HepG2 (cell line): ENCODE measurements around the gene RAP2A. TPM values are rescaled to one million over a fixed set of nuclear protein-coding genes. Genes with fewer than 3 reads are reported as not detected.

Source experiments
- ARID5B ChIP-seq: IDR thresholded peaks from 2 replicates; pipeline ENCODE4 v1.4.0; 2020; ENCODE audit warnings: mild to moderate bottlenecking, missing genetic modification reagents
- BRCA1 ChIP-seq: sonication (generic); formaldehyde crosslinking; IDR thresholded peaks from 2 replicates; pipeline ENCODE4 v1.4.0; 2020; ENCODE audit warnings: missing genetic modification reagents
- EP300 ChIP-seq, 3 experiments: sonication (generic) in 1 of 3; formaldehyde crosslinking in 1 of 3; IDR thresholded peaks; 2 replicates each; pipeline versions ENCODE4 v1.5.1 to v1.6.1; 2011 to 2020; ENCODE audit warnings: low read depth in 2 of 3, low read length in 2 of 3, borderline replicate concordance in 1 of 3, improper control_type of control experiment in 1 of 3, mild to moderate bottlenecking in 1 of 3, missing genetic modification reagents in 1 of 3, moderate library complexity in 1 of 3
- GATAD2A ChIP-seq: IDR thresholded peaks from 2 replicates; pipeline ENCODE4 v1.6.1; 2016
- REST ChIP-seq, 2 experiments: IDR thresholded peaks; 2 replicates each; pipeline ENCODE4 v1.6.1; 2011 to 2012; ENCODE audit warnings: low read length in 2 of 2, borderline replicate concordance in 1 of 2, low read depth in 1 of 2, mild to moderate bottlenecking in 1 of 2, moderate library complexity in 1 of 2
- SOX13 ChIP-seq, 3 experiments: fragments of 450-650 bp in 1 of 3; sonication (generic) in 1 of 3; formaldehyde crosslinking in 1 of 3; IDR thresholded peaks in 2 of 3; conservative IDR thresholded peaks in 1 of 3; 2 replicates each; pipeline versions ENCODE4 v1.5.0 to v1.6.1; 2016 to 2020; ENCODE audit warnings: antibody characterized with exemption in 1 of 3, mild to moderate bottlenecking in 1 of 3, missing compliant biosample characterization in 1 of 3, missing genetic modification reagents in 1 of 3, moderate library complexity in 1 of 3
- TFDP1 ChIP-seq: IDR thresholded peaks from 2 replicates; pipeline ENCODE4 v1.6.1; 2016; ENCODE audit warnings: missing compliant biosample characterization, missing genetic modification reagents, borderline replicate concordance
- ZNF274 ChIP-seq: sonication (generic); formaldehyde crosslinking; IDR thresholded peaks from 2 replicates; pipeline ENCODE4 v1.5.1; 2020; ENCODE audit warnings: mild to moderate bottlenecking, missing genetic modification reagents
- ZNF678 ChIP-seq: sonication (generic); formaldehyde crosslinking; IDR thresholded peaks from 2 replicates; pipeline ENCODE4 v1.4.0; 2020; ENCODE audit warnings: mild to moderate bottlenecking, missing genetic modification reagents
- ZNF704 ChIP-seq: sonication (generic); formaldehyde crosslinking; IDR thresholded peaks from 2 replicates; pipeline ENCODE4 v1.8.1; 2023; ENCODE audit warnings: mild to moderate bottlenecking, inconsistent platforms, moderate library complexity, missing genetic modification reagents, borderline replicate concordance
- ZSCAN31 ChIP-seq: sonication (generic); formaldehyde crosslinking; IDR thresholded peaks from 2 replicates; pipeline ENCODE4 v1.5.0; 2020; ENCODE audit warnings: low read depth, mild to moderate bottlenecking, missing genetic modification reagents
- polyA plus RNA-seq, 8 experiments: library from polyadenylated mRNA; depleted of rRNA in 3 of 8; stranded (reverse) in 7 of 8; unstranded in 1 of 8; fragments of >200 nt; fragmentation: Illumina TruSeq in 4 of 8; extraction: Trizol in 4 of 8; gene quantifications; 2 replicates each; pipeline versions ENCODE4 v1.2.1 to v1.2.3, GENCODE V29; 2011 to 2016; ENCODE audit warnings: low read depth in 4 of 8, missing spikeins in 1 of 8, mixed read lengths in 1 of 8; ENCODE audit not compliant: insufficient read depth in 1 of 8
- total RNA-seq, 5 experiments: library from RNA; depleted of rRNA; stranded (reverse); fragments of >200 nt; fragmentation: Illumina TruSeq; extraction: Trizol; gene quantifications; 2 replicates each; pipeline ENCODE4 v1.2.3, GENCODE V29; 2016; ENCODE audit warnings: low read depth in 1 of 5
- TF ChIP-seq, protein P1 (sequence below): sonication (generic); formaldehyde crosslinking; IDR thresholded peaks from 2 replicates; pipeline ENCODE4 v1.5.1; 2020; ENCODE audit warnings: mild to moderate bottlenecking, missing genetic modification reagents

The RAP2A gene
- total and polyA plus RNA-seq, 2 of the 13 experiments (the other 11 are each of a cell fraction or from before 2014, with no cell fraction given): 9.9 to 23.1 TPM

DNA sequence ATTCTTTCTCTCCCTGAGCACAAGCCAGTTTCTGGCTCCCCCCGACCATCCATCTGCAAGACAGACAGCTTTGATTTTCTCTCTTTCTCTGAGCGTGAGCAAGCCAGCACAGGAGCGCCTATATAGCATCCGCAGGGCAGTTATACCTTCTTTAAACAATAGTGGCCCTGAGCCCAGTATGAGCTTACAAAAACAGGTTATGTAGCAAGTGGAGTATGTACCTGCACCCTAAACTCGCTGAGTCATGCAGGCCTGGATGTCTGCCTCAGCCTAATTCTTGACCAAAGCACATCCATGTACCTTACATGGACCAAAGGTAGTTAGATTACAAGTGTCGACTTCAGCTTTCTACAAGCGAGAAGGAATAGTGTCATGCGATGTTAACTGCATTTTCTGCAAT, 61.7 kb downstream of the RAP2A start (continued):
- TF ChIP-seq ARID5B (CRISPR knock-in tag): peak; percentile 11; the same call in 1 of the 2 replicates
- no peak for TF ChIP-seq ZNF274 (CRISPR knock-in tag)
- TF ChIP-seq BRCA1 (CRISPR knock-in tag): no peak
- no peak for TF ChIP-seq SOX13 (IDR thresholded peaks at IDR 0.05)
- peak in 1 of 2 experiments; percentile 62; a peak in 2 of 4 replicates for TF ChIP-seq SOX13 (CRISPR knock-in tag; conservative IDR thresholded peaks at IDR 0.05 in 1 of 2, IDR thresholded peaks at IDR 0.05 in 1 of 2)
- TF ChIP-seq REST (IDR thresholded peaks at IDR 0.05; ENCODE audit: borderline replicate concordance in 1 of 2, low read depth in 1 of 2, low read length in 2 of 2): no peak
- TF ChIP-seq EP300 (IDR thresholded peaks at IDR 0.05; ENCODE audit: low read depth in 2 of 2, low read length in 2 of 2): no peak
- TF ChIP-seq EP300 (CRISPR knock-in tag; IDR thresholded peaks at IDR 0.05; ENCODE audit: borderline replicate concordance): no peak
- TF ChIP-seq, protein P1, sequence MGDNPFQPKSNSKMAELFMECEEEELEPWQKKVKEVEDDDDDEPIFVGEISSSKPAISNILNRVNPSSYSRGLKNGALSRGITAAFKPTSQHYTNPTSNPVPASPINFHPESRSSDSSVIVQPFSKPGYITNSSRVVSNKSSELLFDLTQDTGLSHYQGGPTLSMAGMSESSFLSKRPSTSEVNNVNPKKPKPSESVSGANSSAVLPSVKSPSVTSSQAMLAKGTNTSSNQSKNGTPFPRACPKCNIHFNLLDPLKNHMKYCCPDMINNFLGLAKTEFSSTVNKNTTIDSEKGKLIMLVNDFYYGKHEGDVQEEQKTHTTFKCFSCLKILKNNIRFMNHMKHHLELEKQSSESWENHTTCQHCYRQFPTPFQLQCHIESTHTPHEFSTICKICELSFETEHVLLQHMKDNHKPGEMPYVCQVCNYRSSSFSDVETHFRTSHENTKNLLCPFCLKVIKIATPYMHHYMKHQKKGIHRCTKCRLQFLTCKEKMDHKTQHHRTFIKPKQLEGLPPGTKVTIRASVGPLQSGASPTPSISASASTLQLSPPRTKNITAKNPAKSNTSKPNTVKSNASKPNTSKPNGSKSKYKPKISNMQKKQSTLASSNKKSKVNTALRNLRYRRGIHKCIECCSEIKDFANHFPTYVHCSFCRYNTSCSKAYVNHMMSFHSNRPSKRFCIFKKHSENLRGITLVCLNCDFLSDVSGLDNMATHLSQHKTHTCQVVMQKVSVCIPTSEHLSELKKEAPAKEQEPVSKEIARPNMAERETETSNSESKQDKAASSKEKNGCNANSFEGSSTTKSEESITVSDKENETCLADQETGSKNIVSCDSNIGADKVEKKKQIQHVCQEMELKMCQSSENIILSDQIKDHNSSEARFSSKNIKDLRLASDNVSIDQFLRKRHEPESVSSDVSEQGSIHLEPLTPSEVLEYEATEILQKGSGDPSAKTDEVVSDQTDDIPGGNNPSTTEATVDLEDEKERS (CRISPR knock-in tag): no peak
- peak; percentile 30; the same call in 1 of the 2 replicates for TF ChIP-seq GATAD2A
- peak; percentile 100 for TF ChIP-seq ZSCAN31 (CRISPR knock-in tag)
- no peak for TF ChIP-seq TFDP1
- no peak for TF ChIP-seq ZNF678 (CRISPR knock-in tag)
- TF ChIP-seq ZNF704: no peak
